RKO (cell line): Measurements from ENCODE around the gene IRF6.

Experiments used
- DNase-seq: peaks from one replicate; pipeline ENCODE4 v3.0.0-alpha.2; 2016; ENCODE audit warnings: low spot score

The IRF6 gene

GRCh38 chr1:209805875-209806760, at the start of gene IRF6:
IRF6 (minus strand) TSS chr1:209806142; CDS start chr1:209801413, 4,729 bp downstream.
- DNase-seq: no peak

- DNase-seq: no peak
Observed at GRCh38 chr1:209855623-209856022, 49.7 kb upstream of the IRF6 start.

- DNase-seq: no peak
Observed at GRCh38 chr1:209855006-209855405, 49.1 kb upstream of the IRF6 start.

GRCh38 chr1:209854196-209854595, 48.3 kb upstream of the IRF6 start:
- no peak for DNase-seq

GRCh38 chr1:209853676-209854075, 47.7 kb upstream of the IRF6 start:
- no peak for DNase-seq

- peak; percentile 53 for DNase-seq
Observed at GRCh38 chr1:209850342-209850979, 44.5 kb upstream of the IRF6 start.

- DNase-seq: no peak
Observed at GRCh38 chr1:209849388-209849787, 43.4 kb upstream of the IRF6 start.

GRCh38 chr1:209845408-209845725, 39.4 kb upstream of the IRF6 start:
- no peak for DNase-seq

GRCh38 chr1:209844695-209845407, 38.9 kb upstream of the IRF6 start:
- DNase-seq: no peak

- DNase-seq: no peak
Observed at GRCh38 chr1:209840611-209841010, 34.7 kb upstream of the IRF6 start.

GRCh38 chr1:209839875-209840546, 34.1 kb upstream of the IRF6 start:
- DNase-seq: peak; percentile 94

- no peak for DNase-seq
Observed at GRCh38 chr1:209838537-209838936, 32.6 kb upstream of the IRF6 start.

GRCh38 chr1:209837671-209838070, 31.7 kb upstream of the IRF6 start:
- no peak for DNase-seq

- DNase-seq: no peak
Observed at GRCh38 chr1:209835782-209836298, 29.9 kb upstream of the IRF6 start.

- peak; percentile 67 for DNase-seq
Observed at GRCh38 chr1:209831615-209832014, 25.7 kb upstream of the IRF6 start.

- DNase-seq: no peak
Observed at GRCh38 chr1:209830722-209831121, 24.8 kb upstream of the IRF6 start.

GRCh38 chr1:209829716-209830115, 23.8 kb upstream of the IRF6 start:
- DNase-seq: peak; percentile 68

GRCh38 chr1:209827384-209828262, 21.7 kb upstream of the IRF6 start, which contains the start of gene UTP25:
UTP25 (plus strand) TSS chr1:209827972; CDS start chr1:209828064, 92 bp downstream.
- peak; percentile 98 for DNase-seq

GRCh38 chr1:209825591-209826434, 19.9 kb upstream of the IRF6 start:
- no peak for DNase-seq
